Trophoblast cell (in vitro differentiated cells and primary cell): ENCODE measurements around the gene PPP4R1.

Experiments
- DNase-seq, 2 donors: peaks; one replicate each; pipeline ENCODE4 v3.0.0-alpha.2; 2016
- H2AFZ ChIP-seq: 2 replicates; pipeline ENCODE4 v1.6.1; 2013; ENCODE audit warnings: low read length, moderate library complexity, mild to moderate bottlenecking; ENCODE audit not compliant: insufficient read depth, poor library complexity
- H2AK5ac ChIP-seq: 2 replicates; pipeline ENCODE4 v1.6.1; 2013; ENCODE audit warnings: mild to moderate bottlenecking, low read length
- H2BK120ac ChIP-seq: 2 replicates; pipeline ENCODE4 v1.6.1; 2013; ENCODE audit warnings: low read length, mild to moderate bottlenecking, moderate library complexity; ENCODE audit not compliant: insufficient read depth, poor library complexity
- H2BK12ac ChIP-seq: 2 replicates; pipeline ENCODE4 v1.6.1; 2013; ENCODE audit warnings: mild to moderate bottlenecking, low read length, moderate library complexity
- H2BK5ac ChIP-seq: 2 replicates; pipeline ENCODE4 v1.6.1; 2013; ENCODE audit warnings: low read length, low read depth, moderate library complexity, mild to moderate bottlenecking; ENCODE audit not compliant: poor library complexity
- H3K14ac ChIP-seq: 2 replicates; pipeline ENCODE4 v1.6.1; 2013; ENCODE audit warnings: mild to moderate bottlenecking, low read length
- H3K18ac ChIP-seq: 2 replicates; pipeline ENCODE4 v1.6.1; 2013; ENCODE audit warnings: mild to moderate bottlenecking, low read length
- H3K23ac ChIP-seq: 2 replicates; pipeline ENCODE4 v1.6.1; 2013; ENCODE audit warnings: low read length
- H3K27ac ChIP-seq: 2 replicates; pipeline ENCODE4 v1.5.1; 2013; ENCODE audit warnings: low read depth, mild to moderate bottlenecking, inconsistent platforms, low read length, moderate library complexity
- H3K27me3 ChIP-seq: 2 replicates; pipeline ENCODE4 v1.6.1; 2013; ENCODE audit warnings: inconsistent platforms, mild to moderate bottlenecking, low read length, moderate library complexity; ENCODE audit not compliant: insufficient read depth
- H3K36me3 ChIP-seq, 2 experiments: 1 replicate in 1 of 2; 2 replicates in 1 of 2; pipeline ENCODE4 v1.6.1; 2013; ENCODE audit warnings: low read length in 2 of 2, mild to moderate bottlenecking in 2 of 2, moderate library complexity in 1 of 2; ENCODE audit not compliant: insufficient read depth in 2 of 2, control insufficient read depth in 1 of 2
- H3K4ac ChIP-seq: 2 replicates; pipeline ENCODE4 v1.6.1; 2013; ENCODE audit warnings: low read depth, mild to moderate bottlenecking, low read length, moderate library complexity
- H3K4me1 ChIP-seq, 2 experiments: 1 replicate in 1 of 2; 2 replicates in 1 of 2; pipeline ENCODE4 v1.6.1; 2013; ENCODE audit warnings: low read length in 2 of 2, mild to moderate bottlenecking in 2 of 2, moderate library complexity in 1 of 2; ENCODE audit not compliant: insufficient read depth in 2 of 2, control insufficient read depth in 1 of 2
- H3K4me2 ChIP-seq: 2 replicates; pipeline ENCODE4 v1.6.1; 2013; ENCODE audit warnings: inconsistent platforms, mild to moderate bottlenecking, low read length, moderate library complexity
- H3K4me3 ChIP-seq: 2 replicates; pipeline ENCODE4 v1.5.1; 2013; ENCODE audit warnings: mild to moderate bottlenecking, low read depth, low read length, inconsistent platforms
- H3K79me1 ChIP-seq: one replicate; pipeline ENCODE4 v1.6.1; 2013; ENCODE audit warnings: low read length
- H3K79me2 ChIP-seq: 2 replicates; pipeline ENCODE4 v1.6.1; 2013; ENCODE audit warnings: low read length, mild to moderate bottlenecking; ENCODE audit not compliant: control insufficient read depth, insufficient read depth, poor library complexity
- H3K9ac ChIP-seq: 2 replicates; pipeline ENCODE4 v1.6.1; 2013; ENCODE audit warnings: mild to moderate bottlenecking, low read length
- H3K9me3 ChIP-seq: 2 replicates; pipeline ENCODE4 v1.6.1; 2013; ENCODE audit warnings: low read depth, mild to moderate bottlenecking, control low read depth, inconsistent platforms, low read length; ENCODE audit not compliant: insufficient read depth
- H4K12ac ChIP-seq: 2 replicates; pipeline ENCODE4 v1.6.1; 2013; ENCODE audit warnings: low read depth, mild to moderate bottlenecking, low read length, moderate library complexity
- H4K8ac ChIP-seq: 2 replicates; pipeline ENCODE4 v1.6.1; 2013; ENCODE audit warnings: low read depth, mild to moderate bottlenecking, low read length, moderate library complexity
- H4K91ac ChIP-seq: one replicate; pipeline ENCODE4 v1.6.1; 2013; ENCODE audit warnings: low read depth, mild to moderate bottlenecking, low read length, moderate library complexity
- WGBS: extraction: QIAGEN DNeasy Blood & Tissue Kit; methylation state at CpG from one replicate; pipeline ENCODE4 v1.1.7; 2013; ENCODE audit warnings: missing lambda C conversion rate; ENCODE audit not compliant: insufficient read length, insufficient coverage; ENCODE audit errors: extremely low coverage; 5-methylcytosine and 5-hydroxymethylcytosine counted together

The PPP4R1 gene

DNA sequence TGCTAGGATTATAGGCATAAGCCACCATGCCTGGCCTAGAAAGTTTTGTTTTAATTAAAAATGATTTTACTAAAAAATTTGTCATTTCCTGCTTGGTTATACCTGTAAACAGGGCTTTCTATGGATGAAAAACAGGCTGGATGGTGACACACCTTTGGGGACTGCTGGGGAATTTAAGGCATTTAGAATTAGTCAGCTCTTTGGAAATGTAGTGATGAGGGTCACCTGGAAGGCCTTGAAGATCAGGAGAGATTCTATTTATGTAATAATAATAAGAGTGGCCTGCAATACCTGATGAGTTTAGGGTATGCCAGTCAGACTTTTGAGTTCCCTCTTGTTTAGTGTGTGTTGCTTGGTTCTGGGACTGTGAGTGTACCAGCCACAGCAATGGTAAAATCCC lies 87.9 kb downstream of the PPP4R1 start:
- Histone ChIP-seq H2AFZ (no peak overlapping the region), H3K18ac (no peak overlapping the region), H2AK5ac (no peak overlapping the region), H3K4ac (no peak overlapping the region), H4K12ac (no peak overlapping the region), H3K9ac (no peak overlapping the region), H2BK5ac (peak overlapping the region; percentile 49), H3K14ac (no peak overlapping the region), H4K8ac (no peak overlapping the region), H3K79me2 (no peaks in the 10 kb centered on the region), H3K23ac (no peak overlapping the region), H3K27me3 (no peaks in the 10 kb centered on the region), H2BK12ac (no peak overlapping the region), H3K9me3 (peaks cover 2% of the 10 kb centered on the region), H3K27ac (peak overlapping the region; percentile 16), H2BK120ac (no peak overlapping the region), H3K4me2 (no peak overlapping the region), H4K91ac (peak overlapping the region; percentile 62), H3K4me1 (peaks cover 0 to 2% of the 10 kb centered on the region in 2 experiments), H3K36me3 (peaks cover 8 to 28% of the 10 kb centered on the region in 2 experiments), H3K4me3 (no peak overlapping the region), H3K79me1 (no peaks in the 10 kb centered on the region)
- DNase-seq = peak; percentile 51 to 71

- no peak overlapping the region for H2BK120ac ChIP-seq
- no peak for DNase-seq
- no peak overlapping the region for H3K4me3 ChIP-seq
- H3K14ac ChIP-seq = no peak overlapping the region
- H3K4me1 ChIP-seq = peaks cover 0 to 2% of the 10 kb centered on the region in 2 experiments
- H4K91ac ChIP-seq = no peak overlapping the region
- no peak overlapping the region for H3K4ac ChIP-seq
- no peaks in the 10 kb centered on the region for H3K79me1 ChIP-seq
- no peak overlapping the region for H3K27ac ChIP-seq
- H4K8ac ChIP-seq = no peak overlapping the region
- no peak overlapping the region for H3K23ac ChIP-seq
- no CpG with 5 or more reads among the region's 6 CpGs for whole genome bisulfite sequencing
- no peak overlapping the region for H2AK5ac ChIP-seq
- no peak overlapping the region for H4K12ac ChIP-seq
- H2BK5ac ChIP-seq = peak overlapping the region; percentile 21
- peaks cover 7 to 17% of the 10 kb centered on the region in 2 experiments for H3K36me3 ChIP-seq
- no peaks in the 10 kb centered on the region for H3K79me2 ChIP-seq
- H3K9ac ChIP-seq = no peak overlapping the region
- no peaks in the 10 kb centered on the region for H3K27me3 ChIP-seq
- H3K9me3 ChIP-seq = no peaks in the 10 kb centered on the region
- H3K4me2 ChIP-seq = no peak overlapping the region
- H3K18ac ChIP-seq = no peak overlapping the region
- H2BK12ac ChIP-seq = no peak overlapping the region
- H2AFZ ChIP-seq = no peak overlapping the region
These were observed 91.4 kb downstream of the PPP4R1 start for GRCh38 chr18:9522952-9523351.

DNA sequence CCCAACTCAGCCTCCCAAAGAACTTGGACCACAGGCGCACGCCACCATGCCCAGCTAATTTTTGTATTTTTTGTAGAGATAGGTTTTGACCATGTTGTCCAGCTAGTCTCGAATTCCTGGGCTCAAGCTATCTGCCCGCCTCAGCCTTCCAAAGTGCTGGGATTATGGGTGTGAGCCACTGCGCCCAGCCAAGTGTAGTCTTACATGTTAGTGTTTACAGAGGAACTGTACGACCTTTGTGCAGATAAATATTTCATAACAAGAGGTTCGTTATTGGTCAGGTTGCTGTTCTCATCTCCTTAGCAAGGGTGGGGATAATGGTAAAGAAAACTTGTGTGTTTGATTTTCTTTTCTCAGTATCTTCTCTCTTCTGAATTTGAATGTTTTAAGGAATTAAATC lies 92.6 kb downstream of the PPP4R1 start:
- no peak overlapping the region for H3K18ac ChIP-seq
- no peak overlapping the region for H4K91ac ChIP-seq
- H3K4me1 ChIP-seq = peaks cover 0 to 2% of the 10 kb centered on the region in 2 experiments
- no peak overlapping the region for H4K12ac ChIP-seq
- H3K27me3 ChIP-seq = no peaks in the 10 kb centered on the region
- no peak overlapping the region for H3K14ac ChIP-seq
- H2BK5ac ChIP-seq = no peak overlapping the region
- no peak overlapping the region for H2AK5ac ChIP-seq
- H2BK120ac ChIP-seq = no peak overlapping the region
- WGBS = no CpG with 5 or more reads among the region's 7 CpGs
- H3K27ac ChIP-seq = no peak overlapping the region
- H3K79me2 ChIP-seq = no peaks in the 10 kb centered on the region
- no peaks in the 10 kb centered on the region for H3K79me1 ChIP-seq
- no peak overlapping the region for H3K4me3 ChIP-seq
- H3K4ac ChIP-seq = no peak overlapping the region
- no peak overlapping the region for H4K8ac ChIP-seq
- no peak overlapping the region for H3K9ac ChIP-seq
- no peak overlapping the region for H3K23ac ChIP-seq
- H3K9me3 ChIP-seq = no peaks in the 10 kb centered on the region
- H3K4me2 ChIP-seq = no peak overlapping the region
- no peak for DNase-seq
- no peak overlapping the region for H2BK12ac ChIP-seq
- H2AFZ ChIP-seq = no peak overlapping the region
- peaks cover 10 to 17% of the 10 kb centered on the region in 2 experiments for H3K36me3 ChIP-seq

DNA sequence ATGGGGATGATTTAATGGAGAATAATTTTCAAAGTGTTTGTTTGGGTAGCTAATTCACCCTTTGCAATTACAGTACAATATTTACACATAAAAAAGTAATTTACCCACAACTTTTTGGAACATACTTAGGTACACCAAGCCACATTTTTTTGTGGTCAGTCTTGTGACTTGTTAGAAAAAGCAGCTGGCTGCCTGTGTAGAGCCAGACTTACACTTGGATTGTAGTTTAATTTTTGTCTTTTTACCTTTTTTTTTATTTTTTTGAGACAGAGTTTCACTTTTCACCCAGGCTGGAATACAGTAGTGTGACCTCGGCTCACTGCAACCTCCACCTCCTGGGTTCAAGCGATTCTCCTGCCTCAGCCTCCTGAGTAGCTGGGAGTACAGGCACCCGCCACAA lies 93.7 kb downstream of the PPP4R1 start:
- Histone ChIP-seq H3K9me3 (no peaks in the 10 kb centered on the region), H4K8ac (no peak overlapping the region), H3K79me2 (no peaks in the 10 kb centered on the region), H2AFZ (no peak overlapping the region), H3K9ac (no peak overlapping the region), H2BK120ac (no peak overlapping the region), H4K91ac (no peak overlapping the region), H3K4me1 (no peaks in the 10 kb centered on the region), H4K12ac (no peak overlapping the region), H3K14ac (no peak overlapping the region), H2BK5ac (no peak overlapping the region), H3K4me3 (no peak overlapping the region), H3K79me1 (no peaks in the 10 kb centered on the region), H2BK12ac (no peak overlapping the region), H3K4ac (no peak overlapping the region), H3K36me3 (peaks cover 10 to 12% of the 10 kb centered on the region in 2 experiments), H3K27me3 (no peaks in the 10 kb centered on the region), H3K23ac (no peak overlapping the region), H3K27ac (no peak overlapping the region), H3K18ac (no peak overlapping the region), H2AK5ac (no peak overlapping the region), H3K4me2 (no peak overlapping the region)
- DNase-seq = no peak
- no CpG with 5 or more reads among the region's 3 CpGs for WGBS
